GM23338 (cell line): ENCODE results near the gene PPP1R10. TPM values are rescaled to one million over a fixed set of nuclear protein-coding genes. Genes with fewer than 3 reads are reported as not detected.

Experiments
- ATAC-seq: fragments of 200-7000 bp; cut with Tn5 transposase; 3 replicates; pipeline ENCODE4 v1.9.1; 2020
- DNase-seq: peaks from one replicate; pipeline ENCODE4 v3.0.0-alpha.2; 2015; ENCODE audit warnings: low spot score
- H2AFZ ChIP-seq: fragments of 200-600 bp; sonication (generic); 2 replicates; pipeline ENCODE4 v1.8.0; 2016; ENCODE audit warnings: antibody characterized with exemption, mild to moderate bottlenecking, moderate library complexity
- H3F3A ChIP-seq: fragments of 200-600 bp; sonication (generic); replicated peaks from 2 replicates; pipeline ENCODE4 v1.8.0; 2017; ENCODE audit warnings: antibody characterized with exemption, mixed run types, low read depth
- H3K27ac ChIP-seq: fragments of 200-600 bp; sonication (generic); 2 replicates; pipeline ENCODE4 v1.6.1; 2016; ENCODE audit warnings: low read depth
- H3K27me3 ChIP-seq: fragments of 200-600 bp; sonication (generic); 2 replicates; pipeline ENCODE4 v1.8.0; 2016; ENCODE audit warnings: mild to moderate bottlenecking, mixed run types, moderate library complexity; ENCODE audit not compliant: insufficient read depth
- H3K36me3 ChIP-seq: fragments of 200-600 bp; sonication (generic); 2 replicates; pipeline ENCODE4 v1.8.0; 2016; ENCODE audit warnings: mild to moderate bottlenecking; ENCODE audit not compliant: insufficient read depth
- H3K4me1 ChIP-seq: fragments of 200-600 bp; sonication (generic); 2 replicates; pipeline ENCODE4 v1.8.0; 2016; ENCODE audit warnings: mild to moderate bottlenecking, moderate library complexity; ENCODE audit not compliant: insufficient read depth
- H3K4me2 ChIP-seq: fragments of 200-600 bp; sonication (generic); 2 replicates; pipeline ENCODE4 v1.7.1; 2017; ENCODE audit warnings: mixed run types
- H3K4me3 ChIP-seq: fragments of 200-600 bp; sonication (generic); 2 replicates; pipeline ENCODE4 v1.6.1; 2016; ENCODE audit warnings: mixed run types
- H3K79me2 ChIP-seq: fragments of 200-600 bp; sonication (generic); replicated peaks from 2 replicates; pipeline ENCODE4 v1.8.0; 2017; ENCODE audit warnings: mild to moderate bottlenecking; ENCODE audit not compliant: insufficient read depth
- H3K9me2 ChIP-seq: fragments of 200-600 bp; sonication (generic); 2 replicates; pipeline ENCODE4 v1.8.0; 2017; ENCODE audit not compliant: insufficient read depth
- H4K20me1 ChIP-seq: fragments of 200-600 bp; sonication (generic); replicated peaks from 2 replicates; pipeline ENCODE4 v1.8.0; 2017; ENCODE audit warnings: mild to moderate bottlenecking; ENCODE audit not compliant: insufficient read depth
- H3K27ac Mint-ChIP-seq: 2 replicates; pipeline ENCODE4 v1.8.0; 2020; ENCODE audit warnings: inconsistent platforms, mild to moderate bottlenecking, moderate library complexity, mixed read lengths
- H3K27me3 Mint-ChIP-seq: 3 replicates; pipeline ENCODE4 v1.8.0; 2022; ENCODE audit warnings: low read depth, mild to moderate bottlenecking, moderate library complexity, mixed read lengths, inconsistent platforms; ENCODE audit not compliant: insufficient read depth, poor library complexity
- H3K36me3 Mint-ChIP-seq: 3 replicates; pipeline ENCODE4 v1.8.0; 2021; ENCODE audit warnings: low read depth, mild to moderate bottlenecking, inconsistent platforms, moderate library complexity, mixed read lengths
- H3K4me1 Mint-ChIP-seq: 3 replicates; pipeline ENCODE4 v1.8.0; 2020; ENCODE audit warnings: mild to moderate bottlenecking, inconsistent platforms, mixed read lengths
- H3K4me3 Mint-ChIP-seq: 3 replicates; pipeline ENCODE4 v1.8.0; 2021; ENCODE audit warnings: moderate library complexity, mild to moderate bottlenecking, inconsistent platforms, mixed read lengths
- H3K9me3 Mint-ChIP-seq: 3 replicates; pipeline ENCODE4 v1.8.0; 2020; ENCODE audit warnings: moderate library complexity, mild to moderate bottlenecking, inconsistent platforms, mixed read lengths
- CREB1 ChIP-seq: fragments of 250-450 bp; sonication (Bioruptor Pico); IDR thresholded peaks from 2 replicates; pipeline ENCODE4 v1.5.0; 2020; ENCODE audit warnings: low read depth, mild to moderate bottlenecking, moderate library complexity
- EZH2 ChIP-seq: fragments of 200-600 bp; sonication (generic); IDR thresholded peaks from one replicate; pipeline ENCODE4 v1.8.0; 2017; ENCODE audit warnings: antibody characterized with exemption, mild to moderate bottlenecking, low read depth; ENCODE audit not compliant: unreplicated experiment
- EZH2phosphoT487 ChIP-seq: fragments of 200-600 bp; sonication (generic); IDR thresholded peaks from one replicate; pipeline ENCODE4 v1.8.1; 2018; ENCODE audit warnings: antibody characterized with exemption; ENCODE audit not compliant: unreplicated experiment
- JUNB ChIP-seq: IDR thresholded peaks from one replicate; pipeline ENCODE4 v1.6.1; 2016; ENCODE audit warnings: antibody characterized with exemption; ENCODE audit not compliant: unreplicated experiment
- NANOG ChIP-seq: IDR thresholded peaks from 2 replicates; pipeline ENCODE4 v1.6.1; 2016; ENCODE audit warnings: antibody characterized with exemption, borderline replicate concordance
- ZNF331 ChIP-seq: fragments of 250-450 bp; sonication (Bioruptor Pico); IDR thresholded peaks from 2 replicates; pipeline ENCODE4 v1.5.0; 2020; ENCODE audit warnings: low read depth, mild to moderate bottlenecking, moderate library complexity
- polyA plus RNA-seq: library from polyadenylated mRNA; unstranded; fragments of >200 nt; fragmentation: Nextera tagmentation; extraction: Ambion mirVana; gene quantifications from 2 replicates; pipeline ENCODE4 v1.2.1, GENCODE V29; 2016
- total RNA-seq: library from RNA; depleted of rRNA; stranded (reverse); fragments of >200 nt; shearing (Covaris generic); gene quantifications from 2 replicates; pipeline ENCODE4 v1.2.3, GENCODE V29; 2014
- TF ChIP-seq, protein P1 (sequence below), 2 experiments: fragments of 200-600 bp in 1 of 2; sonication (generic) in 1 of 2; conservative IDR thresholded peaks; 2 replicates each; pipeline versions ENCODE4 v1.5.1 to v1.6.1; 2016 to 2017; ENCODE audit warnings: antibody characterized with exemption in 2 of 2, low read depth in 2 of 2, mild to moderate bottlenecking in 2 of 2, moderate library complexity in 1 of 2
- TF ChIP-seq, protein P2 (sequence below): IDR thresholded peaks from one replicate; pipeline ENCODE4 v1.6.1; 2018; ENCODE audit warnings: antibody characterized with exemption; ENCODE audit not compliant: unreplicated experiment
- TF ChIP-seq, protein P3 (sequence below): IDR thresholded peaks from 2 replicates; pipeline ENCODE4 v1.6.1; 2016; ENCODE audit warnings: antibody characterized with exemption

The PPP1R10 gene
- total and polyA plus RNA-seq, 2 experiments from 2014 or later: 41.3 to 42.9 TPM

DNA sequence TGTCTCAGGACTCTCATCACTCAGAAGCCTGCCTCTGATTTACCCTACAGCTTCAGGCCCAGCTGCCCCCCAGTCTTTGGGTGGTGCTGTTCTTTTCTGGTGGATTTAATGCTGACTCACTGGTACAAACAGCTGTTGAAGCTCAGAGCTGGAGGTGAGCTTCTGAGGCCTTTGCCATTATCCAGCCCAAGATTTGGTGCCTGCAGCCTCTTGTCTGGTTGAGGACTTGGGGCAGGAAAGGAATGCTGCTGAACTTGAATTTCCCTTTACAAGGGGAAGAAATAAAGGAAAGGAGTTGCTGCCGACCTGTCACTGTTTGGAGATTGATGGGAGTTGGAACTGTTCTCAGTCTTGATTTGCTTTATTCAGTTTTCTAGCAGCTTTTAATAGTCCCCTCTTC, 26.0 kb downstream of the PPP1R10 start (continued):
- TF ChIP-seq, protein P1, sequence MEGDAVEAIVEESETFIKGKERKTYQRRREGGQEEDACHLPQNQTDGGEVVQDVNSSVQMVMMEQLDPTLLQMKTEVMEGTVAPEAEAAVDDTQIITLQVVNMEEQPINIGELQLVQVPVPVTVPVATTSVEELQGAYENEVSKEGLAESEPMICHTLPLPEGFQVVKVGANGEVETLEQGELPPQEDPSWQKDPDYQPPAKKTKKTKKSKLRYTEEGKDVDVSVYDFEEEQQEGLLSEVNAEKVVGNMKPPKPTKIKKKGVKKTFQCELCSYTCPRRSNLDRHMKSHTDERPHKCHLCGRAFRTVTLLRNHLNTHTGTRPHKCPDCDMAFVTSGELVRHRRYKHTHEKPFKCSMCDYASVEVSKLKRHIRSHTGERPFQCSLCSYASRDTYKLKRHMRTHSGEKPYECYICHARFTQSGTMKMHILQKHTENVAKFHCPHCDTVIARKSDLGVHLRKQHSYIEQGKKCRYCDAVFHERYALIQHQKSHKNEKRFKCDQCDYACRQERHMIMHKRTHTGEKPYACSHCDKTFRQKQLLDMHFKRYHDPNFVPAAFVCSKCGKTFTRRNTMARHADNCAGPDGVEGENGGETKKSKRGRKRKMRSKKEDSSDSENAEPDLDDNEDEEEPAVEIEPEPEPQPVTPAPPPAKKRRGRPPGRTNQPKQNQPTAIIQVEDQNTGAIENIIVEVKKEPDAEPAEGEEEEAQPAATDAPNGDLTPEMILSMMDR (conservative IDR thresholded peaks at IDR 0.05; ENCODE audit: low read depth in 2 of 2): no peak
- no peak for TF ChIP-seq CREB1
- no peak for TF ChIP-seq EZH2phosphoT487
- no peak for TF ChIP-seq NANOG
- TF ChIP-seq, protein P2, sequence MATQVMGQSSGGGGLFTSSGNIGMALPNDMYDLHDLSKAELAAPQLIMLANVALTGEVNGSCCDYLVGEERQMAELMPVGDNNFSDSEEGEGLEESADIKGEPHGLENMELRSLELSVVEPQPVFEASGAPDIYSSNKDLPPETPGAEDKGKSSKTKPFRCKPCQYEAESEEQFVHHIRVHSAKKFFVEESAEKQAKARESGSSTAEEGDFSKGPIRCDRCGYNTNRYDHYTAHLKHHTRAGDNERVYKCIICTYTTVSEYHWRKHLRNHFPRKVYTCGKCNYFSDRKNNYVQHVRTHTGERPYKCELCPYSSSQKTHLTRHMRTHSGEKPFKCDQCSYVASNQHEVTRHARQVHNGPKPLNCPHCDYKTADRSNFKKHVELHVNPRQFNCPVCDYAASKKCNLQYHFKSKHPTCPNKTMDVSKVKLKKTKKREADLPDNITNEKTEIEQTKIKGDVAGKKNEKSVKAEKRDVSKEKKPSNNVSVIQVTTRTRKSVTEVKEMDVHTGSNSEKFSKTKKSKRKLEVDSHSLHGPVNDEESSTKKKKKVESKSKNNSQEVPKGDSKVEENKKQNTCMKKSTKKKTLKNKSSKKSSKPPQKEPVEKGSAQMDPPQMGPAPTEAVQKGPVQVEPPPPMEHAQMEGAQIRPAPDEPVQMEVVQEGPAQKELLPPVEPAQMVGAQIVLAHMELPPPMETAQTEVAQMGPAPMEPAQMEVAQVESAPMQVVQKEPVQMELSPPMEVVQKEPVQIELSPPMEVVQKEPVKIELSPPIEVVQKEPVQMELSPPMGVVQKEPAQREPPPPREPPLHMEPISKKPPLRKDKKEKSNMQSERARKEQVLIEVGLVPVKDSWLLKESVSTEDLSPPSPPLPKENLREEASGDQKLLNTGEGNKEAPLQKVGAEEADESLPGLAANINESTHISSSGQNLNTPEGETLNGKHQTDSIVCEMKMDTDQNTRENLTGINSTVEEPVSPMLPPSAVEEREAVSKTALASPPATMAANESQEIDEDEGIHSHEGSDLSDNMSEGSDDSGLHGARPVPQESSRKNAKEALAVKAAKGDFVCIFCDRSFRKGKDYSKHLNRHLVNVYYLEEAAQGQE: no peak
- TF ChIP-seq EZH2: no peak

DNA sequence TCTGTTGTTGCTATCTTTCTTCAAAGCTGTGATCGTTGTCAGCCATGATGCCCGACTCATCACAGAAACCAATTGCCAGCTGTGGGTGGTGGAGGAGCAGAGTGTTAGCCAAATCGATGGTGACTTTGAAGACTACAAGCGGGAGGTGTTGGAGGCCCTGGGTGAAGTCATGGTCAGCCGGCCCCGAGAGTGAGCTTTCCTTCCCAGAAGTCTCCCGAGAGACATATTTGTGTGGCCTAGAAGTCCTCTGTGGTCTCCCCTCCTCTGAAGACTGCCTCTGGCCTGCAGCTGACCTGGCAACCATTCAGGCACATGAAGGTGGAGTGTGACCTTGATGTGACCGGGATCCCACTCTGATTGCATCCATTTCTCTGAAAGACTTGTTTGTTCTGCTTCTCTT, 26.5 kb downstream of the PPP1R10 start:
- H3K4me3 ChIP-seq: no peak overlapping the region
- H3K27ac ChIP-seq: no peak overlapping the region
- Mint-ChIP-seq H3K4me3 (no peak overlapping the region), H3K27me3 (peaks cover 3% of the 10 kb centered on the region), H3K4me1 (no peaks in the 10 kb centered on the region), H3K36me3 (peaks cover 89% of the 10 kb centered on the region), H3K9me3 (no peaks in the 10 kb centered on the region), H3K27ac (peak overlapping the region; percentile 82)
- H3K27me3 ChIP-seq: no peaks in the 10 kb centered on the region
- peaks cover 53% of the 10 kb centered on the region for H3K36me3 ChIP-seq
- no peaks in the 10 kb centered on the region for H3K4me1 ChIP-seq
- H3F3A ChIP-seq: peaks cover 16% of the 10 kb centered on the region; the same call in 1 of the 2 replicates
- TF ChIP-seq ZNF331 (CRISPR knock-in tag): no peak
- TF ChIP-seq JUNB: no peak
- ATAC-seq: no peak
- H3K9me2 ChIP-seq: no peaks in the 10 kb centered on the region
- no peak for DNase-seq
- peaks cover 13% of the 10 kb centered on the region for H3K79me2 ChIP-seq
- peaks cover 33% of the 10 kb centered on the region; the same call in 1 of the 2 replicates for H4K20me1 ChIP-seq
- no peak overlapping the region for H3K4me2 ChIP-seq
- H2AFZ ChIP-seq: no peak overlapping the region

DNA sequence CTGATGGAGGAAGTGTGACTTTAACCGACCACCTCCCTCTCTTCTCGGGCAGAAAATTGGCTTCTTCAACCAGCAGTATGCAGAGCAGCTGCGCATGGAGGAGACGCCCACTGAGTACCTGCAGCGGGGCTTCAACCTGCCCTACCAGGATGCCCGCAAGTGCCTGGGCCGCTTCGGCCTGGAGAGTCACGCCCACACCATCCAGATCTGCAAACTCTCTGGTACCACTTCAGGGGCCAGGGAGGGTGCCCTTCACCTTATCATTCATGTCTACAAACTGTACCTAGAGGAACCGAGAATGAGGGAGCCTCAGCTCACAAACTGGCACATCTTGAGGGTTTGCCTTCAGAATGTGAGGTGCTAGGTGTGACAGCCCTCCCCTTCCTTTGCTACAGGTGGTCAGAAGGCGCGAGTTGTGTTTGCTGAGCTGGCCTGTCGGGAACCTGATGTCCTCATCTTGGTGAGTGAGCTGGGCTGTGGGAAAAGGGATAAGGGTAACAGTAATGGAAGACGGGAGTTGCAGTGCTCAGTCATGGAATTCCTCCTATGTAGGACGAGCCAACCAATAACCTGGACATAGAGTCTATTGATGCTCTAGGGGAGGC, 27.2 kb downstream of the PPP1R10 start:
- ATAC-seq (no peak), DNase-seq (no peak)
- Histone ChIP-seq H2AFZ (no peak overlapping the region), H3K4me2 (no peak overlapping the region), H3K27ac (no peak overlapping the region), H3K27me3 (no peaks in the 10 kb centered on the region), H3F3A (0 out of 2 replicates have a peak, but pooled peaks cover 14% of the 10 kb centered on the region), H3K36me3 (peaks cover 59% of the 10 kb centered on the region), H3K79me2 (peaks cover 13% of the 10 kb centered on the region), H3K4me1 (no peaks in the 10 kb centered on the region), H3K9me2 (no peaks in the 10 kb centered on the region), H4K20me1 (peaks cover 33% of the 10 kb centered on the region; the same call in 1 of the 2 replicates), H3K4me3 (no peak overlapping the region)
- Mint-ChIP-seq H3K27me3 (peaks cover 3% of the 10 kb centered on the region), H3K36me3 (peaks cover 92% of the 10 kb centered on the region), H3K27ac (no peak overlapping the region), H3K4me1 (no peaks in the 10 kb centered on the region), H3K4me3 (no peak overlapping the region), H3K9me3 (no peaks in the 10 kb centered on the region)
- TF ChIP-seq EZH2phosphoT487 (no peak), ZNF331 (CRISPR knock-in tag) (no peak), EZH2 (no peak), NANOG (no peak)
- TF ChIP-seq, protein P3, sequence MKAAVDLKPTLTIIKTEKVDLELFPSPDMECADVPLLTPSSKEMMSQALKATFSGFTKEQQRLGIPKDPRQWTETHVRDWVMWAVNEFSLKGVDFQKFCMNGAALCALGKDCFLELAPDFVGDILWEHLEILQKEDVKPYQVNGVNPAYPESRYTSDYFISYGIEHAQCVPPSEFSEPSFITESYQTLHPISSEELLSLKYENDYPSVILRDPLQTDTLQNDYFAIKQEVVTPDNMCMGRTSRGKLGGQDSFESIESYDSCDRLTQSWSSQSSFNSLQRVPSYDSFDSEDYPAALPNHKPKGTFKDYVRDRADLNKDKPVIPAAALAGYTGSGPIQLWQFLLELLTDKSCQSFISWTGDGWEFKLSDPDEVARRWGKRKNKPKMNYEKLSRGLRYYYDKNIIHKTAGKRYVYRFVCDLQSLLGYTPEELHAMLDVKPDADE: no peak
